ENCODE data around the gene ZSCAN1. TPM values are rescaled to one million over a fixed set of nuclear protein-coding genes. Genes with fewer than 3 reads are reported as not detected.

The ZSCAN1 gene
- total and polyA plus RNA-seq, 2 donors from 2014 or later: 0.98 to 2.8 TPM

GRCh38 chr19:58084596-58085347, 50.9 kb downstream of the ZSCAN1 start:
- Histone ChIP-seq H3K36me3 (ENCODE audit: control insufficient read depth in 2 of 3, insufficient read depth in 3 of 3, low read length in 3 of 3) (peaks cover 2 to 28% (median 2%) of the 10 kb centered on the region in 3 donors), H3K9ac (ENCODE audit: low read length in 3 of 3) (no peak overlapping the region), H3K9me3 (ENCODE audit: control insufficient read depth in 2 of 3, insufficient read depth in 1 of 3, low read length in 3 of 3) (peaks cover 2 to 8% (median 5%) of the 10 kb centered on the region in 3 donors), H3K27ac (ENCODE audit: low read depth in 2 of 2, low read length in 2 of 2) (no peak overlapping the region), H3K4me3 (ENCODE audit: low read length in 3 of 3) (no peak overlapping the region), H3K4me1 (ENCODE audit: control insufficient read depth in 2 of 3, insufficient read depth in 2 of 3, low read depth in 1 of 3, low read length in 3 of 3) (no peaks in the 10 kb centered on the region), H3K27me3 (ENCODE audit: control insufficient read depth, insufficient read depth, low read length) (no peaks in the 10 kb centered on the region)
- DNase-seq (no peak), FAIRE-seq (no peak)
- TF ChIP-seq CTCF (IDR thresholded peaks at IDR 0.05; ENCODE audit: borderline replicate concordance, extremely low read depth, insufficient read depth): no peak
- intact Hi-C loops (cut with DNase I): no loop called here

GRCh38 chr19:58085348-58085875, 51.6 kb downstream of the ZSCAN1 start:
- H3K27me3 ChIP-seq (ENCODE audit: control insufficient read depth, insufficient read depth, low read length): no peaks in the 10 kb centered on the region
- H3K9ac ChIP-seq (ENCODE audit: low read length in 3 of 3): no peak overlapping the region
- peaks cover 2 to 8% (median 5%) of the 10 kb centered on the region in 3 donors for H3K9me3 ChIP-seq (ENCODE audit: control insufficient read depth in 2 of 3, insufficient read depth in 1 of 3, low read length in 3 of 3)
- intact Hi-C loops (cut with DNase I): no loop called here
- TF ChIP-seq CTCF (IDR thresholded peaks at IDR 0.05; ENCODE audit: borderline replicate concordance, extremely low read depth, insufficient read depth): no peak
- H3K4me1 ChIP-seq (ENCODE audit: control insufficient read depth in 2 of 3, insufficient read depth in 2 of 3, low read depth in 1 of 3, low read length in 3 of 3): no peaks in the 10 kb centered on the region
- no peak overlapping the region for H3K27ac ChIP-seq (ENCODE audit: low read depth in 2 of 2, low read length in 2 of 2)
- peaks cover 2 to 28% (median 2%) of the 10 kb centered on the region in 3 donors for H3K36me3 ChIP-seq (ENCODE audit: control insufficient read depth in 2 of 3, insufficient read depth in 3 of 3, low read length in 3 of 3)
- no peak for FAIRE-seq
- DNase-seq: no peak
- no peak overlapping the region for H3K4me3 ChIP-seq (ENCODE audit: low read length in 3 of 3)

DNA sequence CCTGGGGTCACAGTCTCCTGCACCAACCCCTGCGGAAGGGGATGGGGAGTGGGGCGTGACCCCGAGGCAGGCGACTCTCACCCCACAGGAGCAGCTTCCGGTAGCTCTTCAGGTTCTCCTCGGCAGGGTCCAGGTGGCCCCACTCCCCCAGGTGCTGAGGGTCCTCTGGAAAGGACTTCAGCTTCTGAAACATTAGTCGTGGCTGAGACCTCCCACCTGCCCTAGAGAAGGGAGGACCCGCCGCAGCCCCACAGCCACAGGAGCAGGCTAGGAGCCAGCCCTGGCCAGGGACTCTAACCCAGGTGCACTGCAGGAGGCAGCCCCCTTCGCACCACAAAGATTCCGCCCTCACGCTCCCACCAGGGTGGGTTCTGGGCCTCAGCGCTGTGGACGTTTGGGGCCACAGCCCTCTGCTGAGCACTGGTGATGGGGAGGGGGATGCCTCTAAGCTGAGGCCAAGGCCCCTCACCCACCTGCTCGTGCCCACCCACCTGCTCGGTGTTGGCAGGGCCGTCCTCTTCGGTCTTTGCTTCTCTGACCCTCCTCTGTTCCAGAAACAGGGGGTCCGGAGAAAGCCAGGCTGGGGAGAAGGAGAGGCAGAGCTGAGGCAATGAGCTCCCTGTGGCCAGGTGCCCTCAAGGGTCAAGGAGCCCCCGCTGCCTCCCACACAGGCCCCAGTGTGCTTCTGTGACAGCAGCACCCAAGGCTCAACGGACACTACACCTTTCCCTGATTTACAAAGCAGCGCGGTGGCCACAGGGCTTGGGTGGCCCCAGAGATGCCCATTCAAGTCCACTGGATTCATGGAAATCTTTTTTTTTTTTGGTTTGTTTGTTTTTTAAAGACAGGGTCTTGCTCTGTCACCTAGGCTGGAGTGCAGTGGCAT, 53.2 kb downstream of the ZSCAN1 start:
- DNase-seq (no peak), FAIRE-seq (no peak)
- H3K9ac ChIP-seq (ENCODE audit: low read length in 3 of 3): no peak overlapping the region
- no peak overlapping the region for H3K4me3 ChIP-seq (ENCODE audit: low read length in 3 of 3)
- no peaks in the 10 kb centered on the region for H3K4me1 ChIP-seq (ENCODE audit: control insufficient read depth in 2 of 3, insufficient read depth in 2 of 3, low read depth in 1 of 3, low read length in 3 of 3)
- peaks cover 2 to 8% (median 5%) of the 10 kb centered on the region in 3 donors for H3K9me3 ChIP-seq (ENCODE audit: control insufficient read depth in 2 of 3, insufficient read depth in 1 of 3, low read length in 3 of 3)
- H3K27me3 ChIP-seq (ENCODE audit: control insufficient read depth, insufficient read depth, low read length): no peaks in the 10 kb centered on the region
- intact Hi-C loops (cut with DNase I): no loop called here
- no peak for TF ChIP-seq CTCF (IDR thresholded peaks at IDR 0.05; ENCODE audit: borderline replicate concordance, extremely low read depth, insufficient read depth)
- H3K36me3 ChIP-seq (ENCODE audit: control insufficient read depth in 2 of 3, insufficient read depth in 3 of 3, low read length in 3 of 3): peaks cover 2 to 28% (median 2%) of the 10 kb centered on the region in 3 donors
- no peak overlapping the region for H3K27ac ChIP-seq (ENCODE audit: low read depth in 2 of 2, low read length in 2 of 2)

Data from kidney (tissue), 14 donors.